ENCODE measurements around the gene ENDOV. TPM values are rescaled to one million over a fixed set of nuclear protein-coding genes. Genes with fewer than 3 reads are reported as not detected.

Gene ENDOV
- total RNA-seq, 1 donor from 2014 or later = 22.8 TPM

GRCh38 chr17:80487511-80487910, 72.5 kb downstream of the ENDOV start:
- H3K27ac Mint-ChIP-seq (ENCODE audit: unreplicated experiment) = no peak overlapping the region
- peaks cover 9% of the 10 kb centered on the region for H3K4me1 Mint-ChIP-seq (ENCODE audit: low read depth)
- no peaks in the 10 kb centered on the region for H3K9me3 Mint-ChIP-seq (ENCODE audit: low read depth)
- TF ChIP-seq CTCF (IDR thresholded peaks at IDR 0.05) = no peak
- no peak for DNase-seq (ENCODE audit: low spot score)
- H3K4me3 Mint-ChIP-seq (ENCODE audit: unreplicated experiment) = no peak overlapping the region
- no peaks in the 10 kb centered on the region for H3K36me3 Mint-ChIP-seq (ENCODE audit: low read depth)
- peaks cover 23% of the 10 kb centered on the region for H3K27me3 Mint-ChIP-seq (ENCODE audit: low read depth)

Small RNA genes within 50 kb of the gene (microRNA-seq; reads per million reads assigned to microRNA genes)
- not detected for gene MIR4730 (ENCODE audit: borderline number of aligned reads)

Other genes with a start within 250 kb of the ENDOV start
- 0.13 to 0.80 TPM (median 0.30 TPM) in 3 replicates for gene CARD14, start 245.1 kb upstream of the ENDOV start, total RNA-seq
- gene SGSH, start 194.8 kb upstream of the ENDOV start, total RNA-seq = 42.6 to 45.4 TPM (median 44.7 TPM) in 3 replicates
- 16.2 to 19.0 TPM (median 16.2 TPM) in 3 replicates for gene SLC26A11, start 194.7 kb upstream of the ENDOV start, total RNA-seq
- gene RNF213, start 154.3 kb upstream of the ENDOV start, total RNA-seq = 72.5 to 104 TPM (median 73.2 TPM) in 3 replicates
- 16.1 to 20.3 TPM (median 16.5 TPM) in 3 replicates for gene NPTX1, start 61.4 kb downstream of the ENDOV start, total RNA-seq
- 30.7 to 44.8 TPM (median 30.9 TPM) in 3 replicates for gene RPTOR, start 129.7 kb downstream of the ENDOV start, total RNA-seq